HEK293 (cell line): Measurements from ENCODE around the gene CHD2.

ENCODE experiments used
- CTCF ChIA-PET: fragments of 350-600 bp; formaldehyde crosslinking; extraction: SDS; loops from one replicate; lab custom pipeline; 2021; ENCODE audit warnings: antibody characterized with exemption; lab: Yijun Ruan, JAX
- POLR2A ChIA-PET: fragments of 300-600 bp; formaldehyde crosslinking; extraction: SDS; loops from one replicate; lab custom pipeline; 2020; ENCODE audit warnings: antibody characterized with exemption, inconsistent platforms; lab: Yijun Ruan, JAX
- H3K27ac ChIP-seq: fragments of 200-500 bp; sonication (Bioruptor generic); 2 replicates; pipeline ENCODE4 v1.5.1; 2014; ENCODE audit warnings: low read depth, low read length, control low read depth, inconsistent platforms; ENCODE audit errors: extremely low read depth
- H3K36me3 ChIP-seq, 2 experiments: fragments of 200-500 bp in 1 of 2; sonication (Bioruptor generic) in 1 of 2; 1 replicate in 1 of 2; 2 replicates in 1 of 2; pipeline ENCODE4 v1.5.1; 2014 to 2017; ENCODE audit warnings: inconsistent platforms in 2 of 2, low read length in 2 of 2; ENCODE audit not compliant: control insufficient read depth in 2 of 2, insufficient read depth in 1 of 2
- H3K4me1 ChIP-seq: fragments of 200-500 bp; sonication (Bioruptor generic); 2 replicates; pipeline ENCODE4 v1.5.1; 2014; ENCODE audit warnings: mild to moderate bottlenecking, low read length, inconsistent platforms; ENCODE audit not compliant: control insufficient read depth, insufficient read depth
- H3K4me3 ChIP-seq: 2 replicates; pipeline ENCODE4 v1.5.1; 2011; ENCODE audit warnings: low read depth, mild to moderate bottlenecking, control low read depth, low read length, moderate library complexity
- H3K9me3 ChIP-seq: fragments of 200-500 bp; sonication (Bioruptor generic); 2 replicates; pipeline ENCODE4 v1.5.1; 2014; ENCODE audit warnings: low read depth, low read length, inconsistent platforms; ENCODE audit not compliant: control insufficient read depth, insufficient read depth
- KLF9 ChIP-seq: fragments of 450-650 bp; formaldehyde crosslinking; IDR thresholded peaks from 2 replicates; pipeline ENCODE4 v1.5.1; 2016; ENCODE audit warnings: missing biosample characterization, missing genetic modification characterization, low read depth
- MYNN ChIP-seq: fragments of 450-650 bp; formaldehyde crosslinking; IDR thresholded peaks from 2 replicates; pipeline ENCODE4 v1.5.1; 2016; ENCODE audit warnings: missing biosample characterization, missing genetic modification characterization, borderline replicate concordance
- PRDM10 ChIP-seq: fragments of 450-650 bp; formaldehyde crosslinking; IDR thresholded peaks from 2 replicates; pipeline ENCODE4 v1.5.1; 2016; ENCODE audit warnings: missing biosample characterization, missing genetic modification characterization
- SETDB1 ChIP-seq: IDR thresholded peaks from one replicate; pipeline ENCODE4 v1.6.1; 2017; ENCODE audit warnings: mild to moderate bottlenecking, low read length, moderate library complexity, mixed read lengths; ENCODE audit not compliant: insufficient read length
- TSHZ1 ChIP-seq: fragments of 450-650 bp; formaldehyde crosslinking; IDR thresholded peaks from 2 replicates; pipeline ENCODE4 v1.5.1; 2016; ENCODE audit warnings: missing biosample characterization, missing genetic modification characterization, borderline replicate concordance
- ZBTB11 ChIP-seq: fragments of 450-650 bp; formaldehyde crosslinking; conservative IDR thresholded peaks from 2 replicates; pipeline ENCODE4 v1.5.1; 2016; ENCODE audit warnings: low read depth, missing biosample characterization, missing genetic modification characterization
- ZFP37 ChIP-seq: fragments of 450-650 bp; formaldehyde crosslinking; IDR thresholded peaks from 2 replicates; pipeline ENCODE4 v1.5.1; 2016; ENCODE audit warnings: missing biosample characterization, missing genetic modification characterization
- ZNF146 ChIP-seq: fragments of 450-650 bp; formaldehyde crosslinking; IDR thresholded peaks from 2 replicates; pipeline ENCODE4 v1.5.1; 2016; ENCODE audit warnings: missing biosample characterization, missing genetic modification characterization
- ZNF16 ChIP-seq: fragments of 450-650 bp; formaldehyde crosslinking; IDR thresholded peaks from 2 replicates; pipeline ENCODE4 v1.5.1; 2016; ENCODE audit warnings: low read depth, missing biosample characterization, missing genetic modification characterization
- ZNF248 ChIP-seq: fragments of 450-650 bp; formaldehyde crosslinking; IDR thresholded peaks from 2 replicates; pipeline ENCODE4 v1.5.1; 2017; ENCODE audit warnings: missing biosample characterization, missing genetic modification characterization
- ZNF26 ChIP-seq: fragments of 450-650 bp; formaldehyde crosslinking; IDR thresholded peaks from 2 replicates; pipeline ENCODE4 v1.5.1; 2016; ENCODE audit warnings: missing biosample characterization, missing genetic modification characterization
- ZNF391 ChIP-seq: fragments of 450-650 bp; formaldehyde crosslinking; IDR thresholded peaks from 2 replicates; pipeline ENCODE4 v1.5.1; 2016; ENCODE audit warnings: low read depth, missing biosample characterization, missing genetic modification characterization, borderline replicate concordance
- ZNF394 ChIP-seq: fragments of 450-650 bp; formaldehyde crosslinking; IDR thresholded peaks from 2 replicates; pipeline ENCODE4 v1.5.1; 2016; ENCODE audit warnings: missing biosample characterization, missing genetic modification characterization, mild to moderate bottlenecking, moderate library complexity, borderline replicate concordance
- ZNF404 ChIP-seq: fragments of 450-650 bp; formaldehyde crosslinking; IDR thresholded peaks from 2 replicates; pipeline ENCODE4 v1.5.1; 2017; ENCODE audit warnings: missing biosample characterization, missing genetic modification characterization
- ZNF473 ChIP-seq: fragments of 450-650 bp; formaldehyde crosslinking; IDR thresholded peaks from 2 replicates; pipeline ENCODE4 v1.5.1; 2017; ENCODE audit warnings: missing biosample characterization, missing genetic modification characterization
- ZNF513 ChIP-seq: fragments of 450-650 bp; IDR thresholded peaks from 2 replicates; pipeline ENCODE4 v1.5.1; 2018; ENCODE audit warnings: missing biosample characterization, missing genetic modification characterization
- ZNF548 ChIP-seq: fragments of 450-650 bp; formaldehyde crosslinking; IDR thresholded peaks from 2 replicates; pipeline ENCODE4 v1.5.1; 2016; ENCODE audit warnings: missing biosample characterization, missing genetic modification characterization
- ZNF555 ChIP-seq: fragments of 450-650 bp; formaldehyde crosslinking; conservative IDR thresholded peaks from 2 replicates; pipeline ENCODE4 v1.5.1; 2017; ENCODE audit warnings: missing biosample characterization, mild to moderate bottlenecking, missing genetic modification characterization, inconsistent platforms
- ZNF600 ChIP-seq: fragments of 450-650 bp; formaldehyde crosslinking; IDR thresholded peaks from 2 replicates; pipeline ENCODE4 v1.5.1; 2016; ENCODE audit warnings: missing biosample characterization, missing genetic modification characterization

Gene CHD2

GRCh38 chr15:92898988-92899582 is 1.0 kb upstream of the CHD2 start:
- H3K4me1 ChIP-seq = peaks cover 11% of the 10 kb centered on the region
- no peaks in the 10 kb centered on the region for H3K9me3 ChIP-seq
- H3K27ac ChIP-seq = 0 out of 2 replicates have a peak overlapping the region, but pooled peaks have one; percentile 11
- H3K4me3 ChIP-seq = no peak overlapping the region
- POLR2A ChIA-PET = interaction anchor here (0.6 to 6.6 kb wide), 14 partner anchors 10 to 98 kb away, joined by 3 to 226 read pairs (median 9); no protein-coding TSS in a partner anchor
- TF ChIP-seq ZNF555 (tag by site-specific recombination) (no peak), ZNF394 (no peak), ZNF600 (tag by site-specific recombination) (peak; percentile 93), ZNF146 (tag by site-specific recombination) (no peak), ZNF404 (tag by site-specific recombination) (no peak)
- TF ChIP-seq, all 188 proteins: peak for 1
- peaks cover 43 to 48% of the 10 kb centered on the region in 2 experiments for H3K36me3 ChIP-seq
- CTCF ChIA-PET = interaction anchor here (0.7 to 2.4 kb wide), 11 partner anchors 9 to 102 kb away, joined by 3 to 24 read pairs (median 6); no protein-coding TSS in a partner anchor

GRCh38 chr15:92899601-92899947 is 550 bp upstream of the CHD2 start:
- Histone ChIP-seq H3K4me3 (no peak overlapping the region; the same call in 1 of the 2 replicates), H3K9me3 (no peaks in the 10 kb centered on the region), H3K36me3 (peaks cover 38 to 43% of the 10 kb centered on the region in 2 experiments), H3K4me1 (peaks cover 11% of the 10 kb centered on the region), H3K27ac (peak overlapping the region; percentile 95)
- POLR2A ChIA-PET = interaction anchor here (0.6 to 6.6 kb wide), 19 partner anchors 8 to 102 kb away, joined by 3 to 226 read pairs (median 6); no protein-coding TSS in a partner anchor
- CTCF ChIA-PET = interaction anchor here (0.7 to 2.4 kb wide), 13 partner anchors 11 to 103 kb away, joined by 3 to 24 read pairs (median 6); no protein-coding TSS in a partner anchor
- TF ChIP-seq SETDB1 = peak; percentile 36
- no peak for TF ChIP-seq ZBTB11 (tag by site-specific recombination)
- TF ChIP-seq PRDM10 (tag by site-specific recombination) = peak; percentile 75
- TF ChIP-seq ZNF513 = 0 out of 2 replicates have a peak, but pooled peaks have one; percentile 8
- no peak for TF ChIP-seq ZNF26 (tag by site-specific recombination)
- TF ChIP-seq ZNF248 = no peak
- no peak for TF ChIP-seq TSHZ1
- TF ChIP-seq ZNF16 = no peak
- no peak for TF ChIP-seq ZNF394
- no peak for TF ChIP-seq ZNF391 (tag by site-specific recombination)
- no peak for TF ChIP-seq ZNF473
- no peak for TF ChIP-seq KLF9 (tag by site-specific recombination)
- no peak for TF ChIP-seq ZNF548 (tag by site-specific recombination)
- no peak for TF ChIP-seq ZFP37 (tag by site-specific recombination)
- TF ChIP-seq MYNN (tag by site-specific recombination) = no peak
